GM12891 (cell line): ENCODE data around the gene MSX2.

Source experiments
- DNase-seq: peaks from one replicate; pipeline ENCODE4 v3.0.0; 2011; ENCODE audit warnings: low spot score; ENCODE audit not compliant: insufficient read length
- FAIRE-seq: peaks from 2 replicates; lab custom pipeline; 2011; peaks lifted over from hg19 to GRCh38; lab: Jason Lieb, UNC
- PAX5 ChIP-seq: IDR thresholded peaks from 2 replicates; pipeline ENCODE4 v1.6.1; 2011; ENCODE audit warnings: low read length, moderate library complexity, mild to moderate bottlenecking; ENCODE audit not compliant: insufficient read depth, severe bottlenecking
- POLR2A ChIP-seq: IDR thresholded peaks from 2 replicates; pipeline ENCODE4 v1.6.1; 2011; ENCODE audit warnings: low read depth, low read length, control low read depth
- POLR2AphosphoS5 ChIP-seq: IDR thresholded peaks from 2 replicates; pipeline ENCODE4 v1.6.1; 2011; ENCODE audit warnings: low read depth, low read length, control low read depth
- POU2F2 ChIP-seq: IDR thresholded peaks from 2 replicates; pipeline ENCODE4 v1.6.1; 2011; ENCODE audit warnings: low read depth, mild to moderate bottlenecking, control low read depth, low read length, moderate library complexity
- SPI1 ChIP-seq: IDR thresholded peaks from 2 replicates; pipeline ENCODE4 v1.6.1; 2011; ENCODE audit warnings: low read depth, low read length, control low read depth
- TAF1 ChIP-seq: IDR thresholded peaks from 2 replicates; pipeline ENCODE4 v1.6.1; 2011; ENCODE audit warnings: low read depth, low read length, control low read depth

MSX2 gene

DNA sequence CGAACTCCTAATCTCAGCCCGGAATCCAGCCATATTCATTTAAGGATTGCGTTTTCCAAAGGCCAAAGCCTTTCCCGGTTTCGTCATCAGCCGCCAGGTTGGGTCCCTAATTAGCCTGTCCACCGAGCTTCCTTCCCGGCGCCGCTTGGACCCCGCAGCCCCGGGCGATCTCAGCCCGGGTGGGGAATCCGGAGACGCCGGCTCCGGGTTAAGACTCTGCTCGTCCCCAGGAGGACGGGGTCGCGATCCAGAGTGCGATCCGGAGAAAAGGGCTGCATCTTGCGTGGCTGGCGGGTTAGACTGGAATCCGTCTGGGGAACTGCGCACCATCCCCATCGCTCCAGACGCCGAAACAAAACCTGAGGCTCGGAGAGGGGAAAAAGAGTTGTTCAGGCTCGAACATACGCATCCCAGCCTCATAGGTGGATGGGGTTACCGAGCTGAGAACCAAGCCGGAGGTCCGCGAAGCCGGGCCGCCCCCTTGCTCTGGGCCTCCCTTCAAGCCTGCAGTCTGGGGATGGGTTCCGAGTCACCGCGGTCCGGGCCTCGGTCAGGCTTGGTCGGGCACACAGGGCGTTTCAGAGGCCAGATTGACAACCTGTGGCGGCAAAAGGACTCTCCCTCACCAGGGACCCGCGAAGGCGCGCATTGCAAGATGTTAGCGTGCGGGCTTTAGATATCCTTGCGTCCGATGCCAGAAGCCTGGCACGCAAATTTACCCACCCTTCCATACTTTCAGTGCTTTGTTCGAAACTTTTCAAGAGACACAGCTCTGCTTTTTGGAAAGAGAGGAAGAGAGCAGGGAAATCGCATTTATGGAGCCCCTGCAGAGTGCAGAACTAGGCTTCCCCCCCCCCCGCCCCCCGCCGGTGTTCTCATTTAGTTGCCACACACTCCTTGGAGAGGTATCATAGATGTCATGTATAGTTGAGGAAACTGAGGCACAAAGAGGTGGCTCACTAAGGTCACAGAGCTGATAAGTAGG is 7.9 kb downstream of the MSX2 start:
- no peak for DNase-seq
- no peak for TF ChIP-seq POU2F2
- TF ChIP-seq TAF1: no peak
- no peak for TF ChIP-seq SPI1
- no peak for TF ChIP-seq POLR2A
- no peak for TF ChIP-seq POLR2AphosphoS5
- no peak for TF ChIP-seq PAX5
- FAIRE-seq: no peak

DNA sequence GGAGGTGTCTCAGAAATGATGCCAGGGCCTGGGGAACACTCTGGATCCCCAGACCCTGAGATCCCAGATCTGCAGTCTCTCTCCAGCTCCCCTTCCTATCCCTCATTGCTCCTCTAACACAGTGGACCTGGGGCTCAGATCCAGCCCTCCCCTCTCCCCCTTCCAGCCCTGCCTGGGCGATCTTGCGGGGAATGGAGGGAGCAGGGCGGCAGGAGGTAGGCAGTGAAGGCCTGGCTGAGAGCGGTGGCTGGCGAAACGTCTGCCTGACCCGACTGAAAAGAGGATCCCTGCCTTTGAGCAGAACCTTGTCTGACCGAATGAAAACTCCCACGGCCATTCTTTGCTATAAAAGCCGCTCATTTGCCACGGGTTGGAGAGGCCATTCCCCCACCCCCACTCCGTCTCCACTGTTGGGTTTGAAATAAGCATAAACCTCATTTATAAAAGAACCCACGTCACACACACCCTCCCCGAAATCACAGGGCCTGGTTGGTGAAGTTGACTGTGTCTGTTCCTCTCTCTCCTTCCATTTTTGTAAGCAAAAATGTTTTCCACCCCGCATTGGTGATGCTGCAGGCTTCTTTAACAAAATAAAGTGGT is 8.8 kb downstream of the MSX2 start:
- TF ChIP-seq POLR2AphosphoS5 (no peak), SPI1 (no peak), TAF1 (no peak), POU2F2 (no peak), PAX5 (no peak), POLR2A (no peak)
- FAIRE-seq: no peak

DNA sequence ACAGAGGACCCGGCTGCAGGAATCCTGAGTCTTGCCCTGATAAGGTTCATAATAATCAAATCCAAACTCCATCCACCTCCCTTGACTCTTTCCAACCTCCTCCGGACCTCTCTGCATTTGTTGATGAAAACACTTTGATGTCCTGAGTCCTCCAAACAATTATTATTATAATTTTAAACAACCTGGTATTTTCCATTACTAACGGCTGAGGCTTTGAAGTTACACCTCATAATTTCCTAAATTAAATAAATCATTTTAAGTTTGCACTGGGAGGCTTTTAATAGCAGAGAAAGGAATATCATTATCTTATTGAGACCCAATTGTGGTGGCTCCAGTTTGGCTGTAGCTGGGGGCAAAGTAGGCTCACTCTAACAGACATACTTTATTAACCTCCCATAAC is 9.5 kb downstream of the MSX2 start:
- no peak for FAIRE-seq
- TF ChIP-seq POLR2AphosphoS5 (no peak), SPI1 (no peak), TAF1 (no peak), POLR2A (no peak), PAX5 (no peak)

More for the DNA sequence above, 8.8 kb downstream of the MSX2 start:
- no peak for DNase-seq

DNA sequence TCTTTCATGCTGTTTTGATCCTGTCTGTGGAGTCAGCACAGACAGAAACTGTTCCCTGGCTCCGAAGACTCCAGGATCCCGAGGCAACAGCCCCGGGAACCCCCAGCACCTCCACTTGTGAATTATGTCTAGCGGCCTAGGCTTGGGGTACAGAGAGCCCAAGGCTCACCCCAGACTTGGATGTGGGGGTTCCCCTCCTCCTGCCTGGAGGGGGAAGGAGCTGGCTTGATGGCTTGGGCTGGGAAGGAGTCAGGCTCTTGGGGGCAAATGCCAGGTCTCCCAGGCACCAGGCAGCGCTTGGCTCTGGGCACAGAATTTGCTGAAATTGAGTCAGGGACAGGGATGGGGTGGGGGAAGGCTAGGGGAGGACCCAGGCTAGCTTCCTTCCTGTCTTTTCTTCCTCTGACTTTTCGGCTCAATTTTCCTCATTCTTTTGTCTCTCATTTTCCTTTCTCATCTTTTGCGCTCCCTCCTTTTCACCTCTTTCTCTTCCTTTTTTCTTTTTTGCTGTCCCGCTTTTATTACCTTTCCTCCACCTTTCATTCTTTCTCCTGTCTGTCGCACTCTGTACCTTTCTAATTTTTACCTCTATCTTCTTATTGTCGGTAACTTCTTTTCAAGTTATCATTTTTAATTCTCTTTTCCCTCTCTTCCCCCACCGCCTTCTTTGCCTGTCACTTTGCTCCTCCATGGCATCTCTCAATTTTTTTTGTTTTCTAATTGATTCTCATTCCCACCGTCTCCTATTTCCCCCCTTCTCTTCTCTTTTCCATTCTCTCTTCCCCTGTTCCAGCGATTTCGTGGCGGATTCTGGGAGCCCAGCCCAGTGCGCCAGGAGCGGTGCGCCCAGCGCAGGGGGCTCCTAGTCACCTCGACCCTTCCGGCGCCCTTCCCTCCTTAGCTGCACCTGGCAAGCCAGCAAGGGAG is 10.5 kb downstream of the MSX2 start:
- DNase-seq: no peak
- no peak for FAIRE-seq
- TF ChIP-seq POU2F2: no peak
- no peak for TF ChIP-seq PAX5
- TF ChIP-seq POLR2A: no peak
- TF ChIP-seq TAF1: no peak
- TF ChIP-seq POLR2AphosphoS5: no peak

More for the DNA sequence above, 9.5 kb downstream of the MSX2 start:
- DNase-seq: no peak

DNA sequence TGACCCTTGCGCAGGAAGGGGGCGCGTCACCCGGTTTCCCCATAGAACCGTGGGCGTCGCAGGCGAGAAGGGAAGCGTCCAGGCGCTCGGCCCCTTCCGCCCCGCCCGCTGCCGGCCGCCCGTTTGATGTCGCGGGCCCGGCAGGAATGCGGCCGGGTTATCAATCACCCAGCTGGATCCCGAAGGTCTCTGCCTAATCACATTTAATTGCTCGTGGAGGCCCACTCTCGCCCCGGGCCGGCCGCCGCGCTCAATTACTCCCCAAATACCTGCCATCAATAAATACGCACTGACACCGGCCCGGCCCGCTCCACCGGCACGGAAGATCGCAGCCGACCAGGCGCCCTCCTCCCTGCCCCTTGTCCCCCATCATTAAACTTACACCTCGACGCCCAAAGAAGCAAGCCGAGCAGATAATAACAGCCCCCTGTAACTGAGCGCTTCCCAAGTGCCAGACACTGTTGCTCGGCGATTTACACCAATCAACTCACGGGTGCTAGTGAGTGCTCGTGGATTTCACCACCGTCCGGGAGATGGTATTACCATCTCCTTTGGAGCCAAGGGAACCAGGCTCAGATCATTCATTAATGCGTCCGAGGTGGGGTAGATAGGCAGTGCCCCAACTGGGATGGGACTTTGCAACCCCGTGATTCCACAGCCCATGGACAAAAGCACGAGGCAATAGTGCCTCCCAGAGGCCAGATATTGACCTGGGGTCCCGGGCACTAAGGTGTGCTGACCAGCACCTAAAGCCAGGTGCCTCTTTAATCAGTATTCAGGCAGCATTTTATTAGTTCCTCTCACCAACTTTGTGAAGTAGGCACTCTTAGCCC is 11.3 kb downstream of the MSX2 start:
- DNase-seq (no peak), FAIRE-seq (no peak)
- TF ChIP-seq POU2F2 (no peak), PAX5 (no peak), SPI1 (no peak), TAF1 (no peak), POLR2AphosphoS5 (no peak), POLR2A (no peak)

DNA sequence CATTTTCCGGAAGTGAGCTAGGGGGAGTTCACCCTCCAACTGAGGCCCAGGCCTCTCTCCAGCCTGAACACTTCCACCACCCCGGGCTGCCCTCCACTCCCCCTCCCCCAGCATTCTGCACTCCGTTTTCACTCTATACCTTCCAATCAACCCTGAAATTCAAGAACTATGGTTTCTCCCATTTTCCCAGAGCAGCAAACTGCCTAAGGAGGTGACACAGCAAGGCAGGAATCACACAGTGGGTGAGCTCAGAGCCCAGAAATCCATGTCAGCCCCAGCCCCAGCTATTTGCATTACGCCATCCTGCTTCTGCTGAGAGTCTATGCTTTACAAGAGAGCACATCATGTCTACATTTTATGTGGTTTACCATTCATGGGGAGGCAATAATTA is 11.9 kb downstream of the MSX2 start:
- no peak for DNase-seq
- no peak for TF ChIP-seq PAX5
- TF ChIP-seq TAF1: no peak
- TF ChIP-seq POLR2AphosphoS5: no peak
- TF ChIP-seq SPI1: no peak
- no peak for TF ChIP-seq POLR2A
- TF ChIP-seq POU2F2: no peak
- no peak for FAIRE-seq

DNA sequence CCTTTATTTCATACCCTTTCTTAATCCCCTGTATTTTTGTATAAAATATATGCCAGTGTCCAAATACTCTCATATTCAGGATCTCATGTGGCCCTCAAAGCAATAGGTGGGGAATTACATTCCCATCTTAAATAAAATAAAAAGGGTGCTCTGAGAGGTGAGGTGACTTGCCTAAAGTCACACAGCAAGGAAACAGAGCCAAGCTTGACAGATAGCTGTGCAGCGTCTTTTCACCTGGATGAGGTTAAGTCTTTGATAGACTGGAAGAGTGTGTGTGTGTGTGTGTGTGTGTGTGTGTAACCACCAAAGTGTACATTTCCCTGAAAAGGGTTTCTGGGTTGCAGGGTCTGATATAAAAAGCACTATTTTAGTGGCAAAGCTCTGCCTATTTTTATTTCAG is 12.4 kb downstream of the MSX2 start:
- TF ChIP-seq SPI1 (no peak), POLR2AphosphoS5 (no peak), POLR2A (no peak), TAF1 (no peak), PAX5 (no peak), POU2F2 (no peak)
- FAIRE-seq: no peak
- no peak for DNase-seq

DNA sequence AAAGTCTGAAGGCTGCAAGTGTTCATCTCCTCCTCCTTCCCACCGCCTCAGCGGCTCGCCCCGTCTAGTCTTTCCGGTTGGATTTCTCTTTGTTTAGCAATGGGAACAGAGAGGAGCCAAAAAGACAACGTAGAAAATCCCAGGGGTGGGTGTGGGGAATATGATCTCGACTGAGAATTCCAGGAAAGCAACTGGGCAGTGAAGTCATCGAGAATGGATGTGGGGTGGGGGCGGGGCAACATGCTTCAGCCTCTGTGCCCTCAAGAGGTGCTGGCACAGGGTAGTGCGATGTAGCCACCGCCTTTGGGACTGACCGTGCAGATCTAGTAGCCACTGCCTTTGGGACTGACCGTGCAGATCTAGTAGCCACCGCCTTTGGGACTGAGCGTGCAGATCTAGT is 12.9 kb downstream of the MSX2 start:
- FAIRE-seq (no peak), DNase-seq (no peak)
- no peak for TF ChIP-seq POU2F2
- TF ChIP-seq TAF1: no peak
- TF ChIP-seq SPI1: no peak
- TF ChIP-seq PAX5: no peak
- TF ChIP-seq POLR2A: no peak
- no peak for TF ChIP-seq POLR2AphosphoS5
